Measurements from ENCODE around the gene TFPI. TPM values are rescaled to one million over a fixed set of nuclear protein-coding genes. Genes with fewer than 3 reads are reported as not detected.
"Not testable (repeated sequence)": the region's sequence is repeated elsewhere in the genome, so short reads cannot be mapped to it uniquely, and the experiment has no call there.

Gene TFPI
- polyA plus RNA-seq, 6 donors from 2014 or later = 0.24 to 1.2 (median 0.35) TPM; not detected in 3

GRCh38 chr2:187529248-187529976 lies 24.8 kb downstream of the TFPI start:
- Mint-ChIP-seq H3K4me1 (no peaks in the 10 kb centered on the region), H3K36me3 (no peaks in the 10 kb centered on the region), H3K4me3 (no peak overlapping the region), H3K27me3 (peaks cover 0 to 3% (median 0%) of the 10 kb centered on the region in 3 donors), H3K27ac (no peak overlapping the region), H3K9me3 (peaks cover 0 to 2% (median 0%) of the 10 kb centered on the region in 7 donors)
- ATAC-seq (ENCODE audit: low read depth in 2 of 2) (no peak), DNase-seq (no peak)

- Mint-ChIP-seq H3K4me3 (no peak overlapping the region), H3K27me3 (peaks cover 0 to 3% (median 0%) of the 10 kb centered on the region in 3 donors), H3K36me3 (no peaks in the 10 kb centered on the region), H3K9me3 (no peaks in the 10 kb centered on the region), H3K27ac (no peak overlapping the region), H3K4me1 (no peaks in the 10 kb centered on the region)
- DNase-seq (no peak), ATAC-seq (ENCODE audit: low read depth in 2 of 2) (no peak)
These were observed 26.2 kb downstream of the TFPI start for GRCh38 chr2:187528042-187528441.

GRCh38 chr2:187527262-187527661 lies 27.0 kb downstream of the TFPI start:
- H3K27ac Mint-ChIP-seq = no peak overlapping the region
- peaks cover 0 to 3% (median 0%) of the 10 kb centered on the region in 3 donors for H3K27me3 Mint-ChIP-seq
- ATAC-seq (ENCODE audit: low read depth in 2 of 2) = no peak
- H3K36me3 Mint-ChIP-seq = no peaks in the 10 kb centered on the region
- H3K4me1 Mint-ChIP-seq = no peaks in the 10 kb centered on the region
- H3K9me3 Mint-ChIP-seq = no peaks in the 10 kb centered on the region
- no peak for DNase-seq
- H3K4me3 Mint-ChIP-seq = no peak overlapping the region

GRCh38 chr2:187526792-187527191 lies 27.4 kb downstream of the TFPI start:
- no peak overlapping the region for H3K27ac Mint-ChIP-seq
- no peaks in the 10 kb centered on the region for H3K9me3 Mint-ChIP-seq
- no peaks in the 10 kb centered on the region for H3K27me3 Mint-ChIP-seq
- no peaks in the 10 kb centered on the region for H3K36me3 Mint-ChIP-seq
- ATAC-seq (ENCODE audit: low read depth in 2 of 2) (no peak), DNase-seq (no peak)
- no peaks in the 10 kb centered on the region for H3K4me1 Mint-ChIP-seq
- no peak overlapping the region for H3K4me3 Mint-ChIP-seq

- Mint-ChIP-seq H3K27ac (peak overlapping the region in 1 of 6 donors; percentile 27), H3K27me3 (no peaks in the 10 kb centered on the region), H3K9me3 (peaks cover 0 to 1% (median 0%) of the 10 kb centered on the region in 7 donors), H3K4me3 (no peak overlapping the region), H3K36me3 (no peaks in the 10 kb centered on the region), H3K4me1 (no peaks in the 10 kb centered on the region)
- DNase-seq = no peak
- no peak for ATAC-seq (ENCODE audit: low read depth in 2 of 2)
These were observed 28.9 kb downstream of the TFPI start for GRCh38 chr2:187525163-187525900.

- Mint-ChIP-seq H3K27ac (no peak overlapping the region), H3K4me3 (no peak overlapping the region), H3K27me3 (no peaks in the 10 kb centered on the region), H3K36me3 (no peaks in the 10 kb centered on the region), H3K4me1 (no peaks in the 10 kb centered on the region), H3K9me3 (peaks cover 0 to 5% (median 0%) of the 10 kb centered on the region in 7 donors)
- ATAC-seq (ENCODE audit: low read depth in 2 of 2) (no peak), DNase-seq (no peak)
These were observed 30.9 kb downstream of the TFPI start for GRCh38 chr2:187523325-187523724.

GRCh38 chr2:187520121-187520624 lies 34.1 kb downstream of the TFPI start:
- no peak for DNase-seq
- no peak overlapping the region for H3K4me3 Mint-ChIP-seq

GRCh38 chr2:187519419-187520120 lies 34.7 kb downstream of the TFPI start:
- Mint-ChIP-seq H3K4me1 (no peaks in the 10 kb centered on the region), H3K27me3 (no peaks in the 10 kb centered on the region), H3K9me3 (peaks cover 1 to 23% (median 6%) of the 10 kb centered on the region in 7 donors), H3K36me3 (no peaks in the 10 kb centered on the region), H3K4me3 (no peak overlapping the region), H3K27ac (no peak overlapping the region)
- DNase-seq (no peak), ATAC-seq (ENCODE audit: low read depth in 2 of 2) (no peak)

More at GRCh38 chr2:187520121-187520624, 34.1 kb downstream of the TFPI start:
- Mint-ChIP-seq H3K27me3 (no peaks in the 10 kb centered on the region), H3K4me1 (no peaks in the 10 kb centered on the region), H3K36me3 (no peaks in the 10 kb centered on the region), H3K9me3 (peaks cover 1 to 23% (median 6%) of the 10 kb centered on the region in 7 donors), H3K27ac (no peak overlapping the region)
- ATAC-seq (ENCODE audit: low read depth in 2 of 2) = no peak

- peaks cover 1 to 23% (median 6%) of the 10 kb centered on the region in 7 donors for H3K9me3 Mint-ChIP-seq
- DNase-seq; H3K36me3 Mint-ChIP-seq; H3K27me3 Mint-ChIP-seq; H3K4me3 Mint-ChIP-seq; ATAC-seq (ENCODE audit: low read depth in 2 of 2); H3K27ac Mint-ChIP-seq; H3K4me1 Mint-ChIP-seq: not testable (repeated sequence)
These were observed 36.4 kb downstream of the TFPI start for GRCh38 chr2:187517750-187518361.

GRCh38 chr2:187516630-187517510 lies 37.4 kb downstream of the TFPI start:
- H3K4me3 Mint-ChIP-seq; H3K36me3 Mint-ChIP-seq; H3K27me3 Mint-ChIP-seq; H3K4me1 Mint-ChIP-seq; H3K27ac Mint-ChIP-seq; ATAC-seq (ENCODE audit: low read depth in 2 of 2); DNase-seq: not testable (repeated sequence)
- peaks cover 1 to 23% (median 6%) of the 10 kb centered on the region in 7 donors for H3K9me3 Mint-ChIP-seq

GRCh38 chr2:187514930-187515329 lies 39.3 kb downstream of the TFPI start:
- Mint-ChIP-seq H3K27ac (no peak overlapping the region), H3K36me3 (no peaks in the 10 kb centered on the region), H3K4me3 (no peak overlapping the region), H3K4me1 (no peaks in the 10 kb centered on the region), H3K9me3 (peaks cover 1 to 23% (median 6%) of the 10 kb centered on the region in 7 donors), H3K27me3 (peaks cover 0 to 2% (median 0%) of the 10 kb centered on the region in 3 donors)
- ATAC-seq (ENCODE audit: low read depth in 2 of 2) (no peak), DNase-seq (no peak)

GRCh38 chr2:187514235-187514829 lies 39.9 kb downstream of the TFPI start:
- not testable (repeated sequence) for H3K27me3 Mint-ChIP-seq; DNase-seq; H3K4me1 Mint-ChIP-seq; ATAC-seq (ENCODE audit: low read depth in 2 of 2); H3K36me3 Mint-ChIP-seq; H3K27ac Mint-ChIP-seq; H3K4me3 Mint-ChIP-seq
- peaks cover 1 to 23% (median 6%) of the 10 kb centered on the region in 7 donors for H3K9me3 Mint-ChIP-seq

Measured in naive B cell (primary cell).